K562 (cell line): ENCODE results near the gene ACSF3. TPM values are rescaled to one million over a fixed set of nuclear protein-coding genes. Genes with fewer than 3 reads are reported as not detected.

Source experiments
- ATAC-seq: fragments of 200-7000 bp; cut with Tn5 transposase; 3 replicates; pipeline ENCODE4 v1.9.1; 2020; ENCODE audit warnings: moderate library complexity
- BruUV-seq: library from RNA; stranded (reverse); fragments of 400-500 nt; replicated peaks from 2 replicates; lab custom pipeline; 2021; lab: Mats Ljungman, UMichigan
- CTCF ChIA-PET: fragments of 300-600 bp; formaldehyde crosslinking; extraction: SDS; loops from one replicate; lab custom pipeline; 2021; ENCODE audit warnings: low intra/inter-chr PET ratio; lab: Yijun Ruan, JAX
- POLR2A ChIA-PET: fragments of 300-600, 350-650 bp; sonication (Branson Sonifier 250); formaldehyde crosslinking; extraction: SDS; loops from one replicate; lab custom pipeline; 2021; ENCODE audit warnings: antibody characterized with exemption, inconsistent platforms; lab: Yijun Ruan, JAX
- DNase-seq, 4 experiments: peaks; one replicate each; pipeline versions ENCODE4 v3.0.0 to v3.0.0-alpha.2; 2011 to 2018; ENCODE audit warnings: low spot score in 3 of 4, mixed read lengths in 3 of 4; ENCODE audit errors: extremely low read depth in 1 of 4
- FAIRE-seq: peaks from 2 replicates; lab custom pipeline; 2011; peaks lifted over from hg19 to GRCh38; lab: Jason Lieb, UNC
- H2AFZ ChIP-seq: 2 replicates; pipeline ENCODE4 v1.6.0; 2011; ENCODE audit warnings: low read depth, low read length, control low read depth, inconsistent platforms
- H3K27ac ChIP-seq: fragments of 200-600 bp; 3 replicates; pipeline ENCODE4 v1.8.0; 2011; ENCODE audit warnings: low read depth, mild to moderate bottlenecking, control low read depth, inconsistent platforms, low read length, moderate library complexity, mixed read lengths; ENCODE audit errors: extremely low read depth
- H3K27me3 ChIP-seq, 2 experiments: fragments of 300-600 bp in 1 of 2; 2 replicates in 1 of 2; 3 replicates in 1 of 2; pipeline versions ENCODE4 v1.6.0 to v1.8.0; 2011; ENCODE audit warnings: inconsistent platforms in 2 of 2, low read length in 2 of 2, mild to moderate bottlenecking in 1 of 2, mixed read lengths in 1 of 2, moderate library complexity in 1 of 2; ENCODE audit not compliant: control insufficient read depth in 2 of 2, insufficient read depth in 2 of 2
- H3K36me3 ChIP-seq: fragments of 300-600 bp; 3 replicates; pipeline ENCODE4 v1.8.0; 2011; ENCODE audit warnings: mild to moderate bottlenecking, low read length, inconsistent platforms; ENCODE audit not compliant: control insufficient read depth, insufficient read depth
- H3K4me1 ChIP-seq, 2 experiments: fragments of 200-600 bp in 1 of 2; replicated peaks in 1 of 2; 2 replicates in 1 of 2; 3 replicates in 1 of 2; pipeline versions ENCODE4 v1.5.1 to v1.8.0; 2011; ENCODE audit warnings: inconsistent platforms in 2 of 2, low read length in 2 of 2, mild to moderate bottlenecking in 1 of 2, mixed read lengths in 1 of 2, moderate library complexity in 1 of 2; ENCODE audit not compliant: control insufficient read depth in 2 of 2, insufficient read depth in 2 of 2
- H3K4me2 ChIP-seq: 2 replicates; pipeline ENCODE4 v1.6.1; 2011; ENCODE audit warnings: low read length, control low read depth, inconsistent platforms, mixed read lengths; ENCODE audit not compliant: insufficient read depth
- H3K4me3 ChIP-seq: fragments of 200-600 bp; sonication (generic), shearing (Covaris generic); 2 replicates; pipeline ENCODE4 v1.5.1; 2016; ENCODE audit warnings: control low read depth, inconsistent platforms
- H3K79me2 ChIP-seq: fragments of 200-600 bp; 3 replicates; pipeline ENCODE4 v1.8.0; 2011; ENCODE audit warnings: low read length, inconsistent platforms; ENCODE audit not compliant: control insufficient read depth, insufficient read depth
- H3K9ac ChIP-seq, 2 experiments: 2 replicates each; pipeline versions ENCODE4 v1.6.0 to v1.6.1; 2011; ENCODE audit warnings: low read depth in 2 of 2, low read length in 2 of 2, control low read depth in 1 of 2, inconsistent platforms in 1 of 2, mild to moderate bottlenecking in 1 of 2, mixed read lengths in 1 of 2; ENCODE audit not compliant: insufficient read depth in 1 of 2
- H3K9me1 ChIP-seq: one replicate; pipeline ENCODE4 v1.6.0; 2011; ENCODE audit warnings: inconsistent platforms, mild to moderate bottlenecking, low read length, moderate library complexity; ENCODE audit not compliant: control insufficient read depth, insufficient read depth
- H3K9me3 ChIP-seq: replicated peaks from 2 replicates; pipeline ENCODE4 v1.5.1; 2011; ENCODE audit warnings: low read depth, low read length, inconsistent platforms; ENCODE audit not compliant: control insufficient read depth, insufficient read depth
- H4K20me1 ChIP-seq: replicated peaks from 2 replicates; pipeline ENCODE4 v1.6.1; 2011; ENCODE audit warnings: low read length, inconsistent platforms, mixed read lengths; ENCODE audit not compliant: control insufficient read depth, insufficient read depth
- BRD9 ChIP-seq: fragments of 450-650 bp; IDR thresholded peaks from 2 replicates; pipeline ENCODE4 v1.6.1; 2018; ENCODE audit warnings: low read depth; ENCODE audit not compliant: partially characterized antibody
- CCNT2 ChIP-seq: IDR thresholded peaks from 2 replicates; pipeline ENCODE4 v1.6.1; 2011; ENCODE audit warnings: borderline replicate concordance, low read depth, mild to moderate bottlenecking, moderate library complexity, mixed read lengths, low read length; ENCODE audit not compliant: insufficient read length; ENCODE audit errors: extremely low read depth
- CREM ChIP-seq: IDR thresholded peaks from 2 replicates; pipeline ENCODE4 v1.6.1; 2014; ENCODE audit warnings: antibody characterized with exemption, low read depth
- HES1 ChIP-seq: fragments of 450-650 bp; IDR thresholded peaks from 2 replicates; pipeline ENCODE4 v1.6.1; 2016; ENCODE audit warnings: low read depth, mild to moderate bottlenecking, moderate library complexity
- LEF1 ChIP-seq: fragments of 450-650 bp; IDR thresholded peaks from 2 replicates; pipeline ENCODE4 v1.6.1; 2016; ENCODE audit warnings: mild to moderate bottlenecking
- MTA1 ChIP-seq: fragments of 450-650 bp; IDR thresholded peaks from 2 replicates; pipeline ENCODE4 v1.6.1; 2017; ENCODE audit warnings: borderline replicate concordance
- NCOA2 ChIP-seq, 2 experiments: fragments of 450-650 bp; IDR thresholded peaks; 2 replicates each; pipeline ENCODE4 v1.6.1; 2018; ENCODE audit warnings: mild to moderate bottlenecking in 2 of 2, moderate library complexity in 1 of 2; ENCODE audit not compliant: partially characterized antibody in 2 of 2
- PTBP1 ChIP-seq: fragments of 200-400 bp; formaldehyde crosslinking; IDR thresholded peaks from 2 replicates; pipeline ENCODE4 v1.6.1; 2017; ENCODE audit warnings: low read depth, low read length
- RB1 ChIP-seq: fragments of 450-650 bp; IDR thresholded peaks from 2 replicates; pipeline ENCODE4 v1.6.1; 2017; ENCODE audit warnings: low read depth, mild to moderate bottlenecking
- ZNF184 ChIP-seq: sonication (generic); formaldehyde crosslinking; IDR thresholded peaks from 2 replicates; pipeline ENCODE4 v1.5.0; 2020; ENCODE audit warnings: missing genetic modification reagents
- ZNF444 ChIP-seq: fragments of 250-450 bp; sonication (Bioruptor Pico); IDR thresholded peaks from 2 replicates; pipeline ENCODE4 v1.4.0; 2020; ENCODE audit warnings: mild to moderate bottlenecking, moderate library complexity
- ZNF75A ChIP-seq: fragments of 450-650 bp; formaldehyde crosslinking; IDR thresholded peaks from 2 replicates; pipeline ENCODE4 v1.4.0; 2020; ENCODE audit warnings: mild to moderate bottlenecking
- WGBS: fragments of 100-300 bp; shearing (Covaris generic); methylation state at CpG from one replicate; pipeline ENCODE4 v1.1.6; 2016; ENCODE audit warnings: low coverage, mixed read lengths; ENCODE audit not compliant: insufficient coverage; ENCODE audit errors: missing lambda C conversion rate; 5-methylcytosine and 5-hydroxymethylcytosine counted together
- in situ Hi-C: fragments of 300-500 bp; cut with MboI; formaldehyde crosslinking; loops from 4 replicates; pipeline ENCODE4 v1.15.0; 2018; ENCODE audit warnings: inconsistent platforms, mixed read lengths
- intact Hi-C: fragments of 100-400 bp; cut with micrococcal nuclease; formaldehyde crosslinking; loops from 2 replicates; pipeline ENCODE4 v1.14.2; 2022
- polyA plus RNA-seq, 8 experiments: library from polyadenylated mRNA; depleted of rRNA in 4 of 8; stranded (reverse) in 5 of 8; unstranded in 3 of 8; fragments of >200 nt; fragmentation: Nextera tagmentation in 2 of 8; fragmentation: Illumina TruSeq in 1 of 8; extraction: Ambion mirVana in 2 of 8; extraction: Trizol in 1 of 8; gene quantifications; 2 replicates each; pipeline versions ENCODE4 v1.2.1 to v1.2.3, GENCODE V29; 2011 to 2014; ENCODE audit warnings: inconsistent platforms in 1 of 8, missing spikeins in 1 of 8
- total RNA-seq, 7 experiments: library from RNA; depleted of rRNA in 6 of 7; stranded (reverse); fragments of >200 nt in 6 of 7; fragmentation: Illumina TruSeq in 2 of 7; extraction: Trizol in 2 of 7; gene quantifications; 2 replicates each; pipeline versions ENCODE4 v1.2.1 to v1.2.3, GENCODE V29; 2011 to 2021; ENCODE audit warnings: low replicate concordance in 1 of 7
- TF ChIP-seq, protein P1 (sequence below): fragments of 250-450 bp; sonication (Bioruptor Pico); IDR thresholded peaks from 2 replicates; pipeline ENCODE4 v1.4.0; 2020; ENCODE audit warnings: mild to moderate bottlenecking, moderate library complexity
- TF ChIP-seq, protein P2 (sequence below): fragments of 200-400 bp; formaldehyde crosslinking; IDR thresholded peaks from 2 replicates; pipeline ENCODE4 v1.6.1; 2017; ENCODE audit warnings: mild to moderate bottlenecking, low read depth, low read length, moderate library complexity

Gene ACSF3
- total and polyA plus RNA-seq, 9 of the 15 experiments (the other 6 are each of a cell fraction or from before 2014, with no cell fraction given) = 0.77 to 32.8 (median 14.7) TPM

DNA sequence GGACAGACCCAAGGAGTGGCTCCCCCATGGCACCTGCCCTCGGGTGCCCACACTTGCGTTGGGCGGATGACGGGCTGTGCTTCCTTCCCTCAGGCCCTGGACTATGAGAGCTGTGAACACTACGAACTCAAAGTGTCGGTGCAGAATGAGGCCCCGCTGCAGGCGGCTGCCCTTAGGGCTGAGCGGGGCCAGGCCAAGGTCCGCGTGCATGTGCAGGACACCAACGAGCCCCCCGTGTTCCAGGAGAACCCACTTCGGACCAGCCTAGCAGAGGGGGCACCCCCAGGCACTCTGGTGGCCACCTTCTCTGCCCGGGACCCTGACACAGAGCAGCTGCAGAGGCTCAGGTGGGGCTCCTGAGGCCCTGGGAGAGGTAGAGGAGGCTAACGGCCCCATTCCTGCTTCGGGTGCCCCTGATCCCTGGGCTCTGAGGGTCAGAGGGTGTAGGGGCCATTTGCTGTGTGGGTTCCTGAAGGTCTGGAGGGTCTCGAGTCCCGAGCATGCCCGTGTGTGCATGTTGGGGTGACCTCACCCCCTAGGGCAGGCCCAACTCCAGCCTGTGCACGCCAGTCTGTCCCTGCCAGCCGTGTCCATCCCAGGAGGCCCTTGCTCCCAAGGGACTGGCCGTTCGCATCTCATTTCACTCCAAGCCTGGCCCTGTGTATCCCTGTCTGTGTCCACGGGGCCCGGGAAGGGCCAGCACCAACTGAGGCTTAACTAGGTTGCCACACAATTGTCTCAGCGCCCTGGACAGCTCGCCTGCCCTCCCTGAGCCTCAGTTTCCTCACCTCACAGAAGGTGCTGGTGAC, 96.7 kb downstream of the ACSF3 start:
- 25% methylated on average over 23 of the region's 28 CpGs for WGBS
- no peak overlapping the region for H3K4me2 ChIP-seq
- FAIRE-seq (no peak), DNase-seq (no peak), ATAC-seq (no peak)
- no peak overlapping the region for H2AFZ ChIP-seq
- peaks cover 3% of the 10 kb centered on the region for H3K9me1 ChIP-seq
- H3K36me3 ChIP-seq = no peaks in the 10 kb centered on the region
- intact Hi-C loops (no loop called here), in situ Hi-C loops (no loop called here)
- ChIA-PET CTCF (no interaction called here), POLR2A (interaction anchor here (0.5 kb wide), 1 partner anchor 339 kb away, joined by 3 read pairs; no protein-coding TSS in a partner anchor)
- no peaks in the 10 kb centered on the region for H3K79me2 ChIP-seq
- no peaks in the 10 kb centered on the region for H3K9me3 ChIP-seq
- no peak overlapping the region; a peak in 2 of 4 replicates for H3K9ac ChIP-seq
- H3K27me3 ChIP-seq = peaks cover 0 to 14% of the 10 kb centered on the region in 2 experiments; a peak in 1 of 5 replicates
- H3K4me1 ChIP-seq = peaks cover 0 to 62% of the 10 kb centered on the region in 2 experiments; a peak in 4 of 5 replicates
- no TSS peak for BruUV-seq
- H3K27ac ChIP-seq = no peak overlapping the region
- H4K20me1 ChIP-seq = no peaks in the 10 kb centered on the region; the same call in 1 of the 2 replicates
- no peak overlapping the region for H3K4me3 ChIP-seq
- TF ChIP-seq LEF1 (no peak), PTBP1 (no peak), ZNF75A (CRISPR knock-in tag) (no peak), HES1 (no peak), CCNT2 (no peak), CREM (no peak), ZNF184 (CRISPR knock-in tag) (no peak), RB1 (no peak), BRD9 (no peak), NCOA2 (IDR thresholded peaks at IDR 0.05; ENCODE audit: partially characterized antibody in 2 of 2) (no peak), ZNF444 (CRISPR knock-in tag) (no peak), MTA1 (no peak)
- TF ChIP-seq, protein P1, sequence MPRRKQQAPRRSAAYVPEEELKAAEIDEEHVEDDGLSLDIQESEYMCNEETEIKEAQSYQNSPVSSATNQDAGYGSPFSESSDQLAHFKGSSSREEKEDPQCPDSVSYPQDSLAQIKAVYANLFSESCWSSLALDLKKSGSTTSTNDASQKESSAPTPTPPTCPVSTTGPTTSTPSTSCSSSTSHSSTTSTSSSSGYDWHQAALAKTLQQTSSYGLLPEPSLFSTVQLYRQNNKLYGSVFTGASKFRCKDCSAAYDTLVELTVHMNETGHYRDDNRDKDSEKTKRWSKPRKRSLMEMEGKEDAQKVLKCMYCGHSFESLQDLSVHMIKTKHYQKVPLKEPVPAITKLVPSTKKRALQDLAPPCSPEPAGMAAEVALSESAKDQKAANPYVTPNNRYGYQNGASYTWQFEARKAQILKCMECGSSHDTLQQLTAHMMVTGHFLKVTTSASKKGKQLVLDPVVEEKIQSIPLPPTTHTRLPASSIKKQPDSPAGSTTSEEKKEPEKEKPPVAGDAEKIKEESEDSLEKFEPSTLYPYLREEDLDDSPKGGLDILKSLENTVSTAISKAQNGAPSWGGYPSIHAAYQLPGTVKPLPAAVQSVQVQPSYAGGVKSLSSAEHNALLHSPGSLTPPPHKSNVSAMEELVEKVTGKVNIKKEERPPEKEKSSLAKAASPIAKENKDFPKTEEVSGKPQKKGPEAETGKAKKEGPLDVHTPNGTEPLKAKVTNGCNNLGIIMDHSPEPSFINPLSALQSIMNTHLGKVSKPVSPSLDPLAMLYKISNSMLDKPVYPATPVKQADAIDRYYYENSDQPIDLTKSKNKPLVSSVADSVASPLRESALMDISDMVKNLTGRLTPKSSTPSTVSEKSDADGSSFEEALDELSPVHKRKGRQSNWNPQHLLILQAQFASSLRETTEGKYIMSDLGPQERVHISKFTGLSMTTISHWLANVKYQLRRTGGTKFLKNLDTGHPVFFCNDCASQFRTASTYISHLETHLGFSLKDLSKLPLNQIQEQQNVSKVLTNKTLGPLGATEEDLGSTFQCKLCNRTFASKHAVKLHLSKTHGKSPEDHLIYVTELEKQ = no peak
- TF ChIP-seq, protein P2, sequence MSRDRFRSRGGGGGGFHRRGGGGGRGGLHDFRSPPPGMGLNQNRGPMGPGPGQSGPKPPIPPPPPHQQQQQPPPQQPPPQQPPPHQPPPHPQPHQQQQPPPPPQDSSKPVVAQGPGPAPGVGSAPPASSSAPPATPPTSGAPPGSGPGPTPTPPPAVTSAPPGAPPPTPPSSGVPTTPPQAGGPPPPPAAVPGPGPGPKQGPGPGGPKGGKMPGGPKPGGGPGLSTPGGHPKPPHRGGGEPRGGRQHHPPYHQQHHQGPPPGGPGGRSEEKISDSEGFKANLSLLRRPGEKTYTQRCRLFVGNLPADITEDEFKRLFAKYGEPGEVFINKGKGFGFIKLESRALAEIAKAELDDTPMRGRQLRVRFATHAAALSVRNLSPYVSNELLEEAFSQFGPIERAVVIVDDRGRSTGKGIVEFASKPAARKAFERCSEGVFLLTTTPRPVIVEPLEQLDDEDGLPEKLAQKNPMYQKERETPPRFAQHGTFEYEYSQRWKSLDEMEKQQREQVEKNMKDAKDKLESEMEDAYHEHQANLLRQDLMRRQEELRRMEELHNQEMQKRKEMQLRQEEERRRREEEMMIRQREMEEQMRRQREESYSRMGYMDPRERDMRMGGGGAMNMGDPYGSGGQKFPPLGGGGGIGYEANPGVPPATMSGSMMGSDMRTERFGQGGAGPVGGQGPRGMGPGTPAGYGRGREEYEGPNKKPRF = no peak
